HG03095 (cell line): ENCODE results near the gene BRK1.
"Not testable (repeated sequence)": the region's sequence is repeated elsewhere in the genome, so short reads cannot be mapped to it uniquely, and the experiment has no call there.

Experiments
- ATAC-seq: cut with Tn5 transposase; IDR thresholded peaks from one replicate; pipeline ENCODE4 v1.9.1; 2021; ENCODE audit warnings: moderate library complexity; ENCODE audit not compliant: unreplicated experiment

The BRK1 gene

DNA sequence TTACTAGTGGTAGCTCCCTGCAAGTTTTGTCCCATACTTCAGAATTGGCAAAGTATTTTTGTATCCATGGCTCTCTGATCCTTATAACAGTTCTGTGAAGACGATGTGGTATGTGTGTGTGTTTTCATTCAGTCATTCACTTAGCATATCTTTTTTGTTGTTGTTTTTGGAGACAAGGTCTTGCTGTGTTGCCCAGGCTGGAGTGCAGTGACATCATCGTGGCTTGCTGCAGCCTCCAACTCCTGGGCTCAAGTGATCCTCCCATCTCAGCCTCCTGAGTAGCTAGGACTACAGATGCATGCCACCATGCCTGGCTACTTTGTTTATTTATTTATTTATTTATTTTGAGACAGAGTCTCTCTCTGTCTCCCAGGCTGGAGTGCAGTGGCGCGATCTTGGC lies 60.7 kb downstream of the BRK1 start:
- not testable (repeated sequence) for ATAC-seq
